GM12864 (cell line): ENCODE measurements around the gene OR1A1.
A peak's percentile ranks its signal among the peaks of the same experiment; 100 is the strongest.
"Not testable (repeated sequence)": the region's sequence is repeated elsewhere in the genome, so short reads cannot be mapped to it uniquely, and the experiment has no call there.

ENCODE experiments used
- DNase-seq: peaks from one replicate; pipeline ENCODE4 v3.0.0-alpha.2; 2011; ENCODE audit warnings: low read depth
- H3K4me3 ChIP-seq: 2 replicates; pipeline ENCODE4 v1.5.1; 2011; ENCODE audit warnings: mild to moderate bottlenecking, low read depth, low read length, control low read depth
- CTCF ChIP-seq: IDR thresholded peaks from 2 replicates; pipeline ENCODE4 v1.5.1; 2011; ENCODE audit warnings: low read depth, mild to moderate bottlenecking, moderate library complexity, low read length, control low read depth, inconsistent platforms; ENCODE audit errors: missing control alignments

The OR1A1 gene

GRCh38 chr17:3207367-3207766, at the start of gene OR1A1:
Gene OR1A1, plus strand, starts transcription at chr17:3207667. Its CDS starts 7,954 bp downstream, at chr17:3215621.
- no peak for TF ChIP-seq CTCF
- no peak for DNase-seq
- no peak within 1 kb of the TSS for H3K4me3 ChIP-seq

- DNase-seq = peak; percentile 8
- no peak for TF ChIP-seq CTCF
Measured at GRCh38 chr17:3167574-3167973, 39.9 kb upstream of the OR1A1 start.

GRCh38 chr17:3189961-3190360, 17.5 kb upstream of the OR1A1 start:
- no peak for DNase-seq
- no peak overlapping the region for H3K4me3 ChIP-seq
- TF ChIP-seq CTCF = no peak

More at GRCh38 chr17:3167574-3167973, 39.9 kb upstream of the OR1A1 start:
- H3K4me3 ChIP-seq = no peak overlapping the region

- TF ChIP-seq CTCF = no peak
- DNase-seq = no peak
- H3K4me3 ChIP-seq = no peak within 1 kb of the TSS
Measured at GRCh38 chr17:3197219-3197618, 10.2 kb upstream of the OR1A1 start, which contains the start of gene OR1A2. Gene OR1A2, plus strand, starts transcription at chr17:3197519. Its CDS starts 0 bp downstream, at chr17:3197519.

- no peak for TF ChIP-seq CTCF
- DNase-seq = no peak
- no peak overlapping the region for H3K4me3 ChIP-seq
Measured at GRCh38 chr17:3208484-3208883, 1.0 kb downstream of the OR1A1 start.

- no peak overlapping the region for H3K4me3 ChIP-seq
- DNase-seq = no peak
- TF ChIP-seq CTCF = no peak
Measured at GRCh38 chr17:3213001-3213400, 5.5 kb downstream of the OR1A1 start.

- DNase-seq = no peak
- H3K4me3 ChIP-seq = no peak overlapping the region
- TF ChIP-seq CTCF = no peak
Measured at GRCh38 chr17:3213587-3213986, 6.1 kb downstream of the OR1A1 start.

- DNase-seq, H3K4me3 ChIP-seq: not testable (repeated sequence)
Measured at GRCh38 chr17:3219978-3220377, 12.5 kb downstream of the OR1A1 start.
